ENCODE data around the gene BBC3. TPM values are rescaled to one million over a fixed set of nuclear protein-coding genes. Genes with fewer than 3 reads are reported as not detected.

BBC3 gene
- total RNA-seq, 1 experiment from 2014 or later = 9.8 TPM

- peak overlapping the region; percentile 94 for H3K4me3 Mint-ChIP-seq (ENCODE audit: low read depth, unreplicated experiment)
- CTCF ChIA-PET = interaction anchor here (1.2 to 1.6 kb wide), 4 partner anchors 18 to 162 kb away, joined by 4 to 10 read pairs (median 6); partner anchors contain the start of genes CCDC9 and DHX34
- H3K27me3 Mint-ChIP-seq (ENCODE audit: unreplicated experiment) = no peaks in the 10 kb centered on the region
- no peaks in the 10 kb centered on the region for H3K9me3 Mint-ChIP-seq (ENCODE audit: low read depth, unreplicated experiment)
- no peak for DNase-seq
- H3K27ac Mint-ChIP-seq (ENCODE audit: unreplicated experiment) = peak overlapping the region; percentile 64
- intact Hi-C loops (cut with micrococcal nuclease; ENCODE audit: unreplicated experiment) = no loop called here
- H3K4me1 Mint-ChIP-seq (ENCODE audit: low read depth, unreplicated experiment) = peaks cover 27% of the 10 kb centered on the region
- no TSS peak for BruUV-seq (replicated peaks)
- TF ChIP-seq CTCF (IDR thresholded peaks at IDR 0.05; ENCODE audit: unreplicated experiment) = no peak
- peaks cover 63% of the 10 kb centered on the region for H3K36me3 Mint-ChIP-seq (ENCODE audit: insufficient read depth, unreplicated experiment)
Observed at GRCh38 chr19:47274891-47275761, 44.1 kb upstream of the BBC3 start.

GRCh38 chr19:47274071-47274890 is 43.3 kb upstream of the BBC3 start, which contains the start of gene INAFM1:
Gene INAFM1 (plus strand): TSS chr19:47274885. CDS start chr19:47274920, 35 bp downstream.
- Mint-ChIP-seq H3K4me3 (ENCODE audit: low read depth, unreplicated experiment) (peak within 1 kb of the TSS; percentile 94), H3K36me3 (ENCODE audit: insufficient read depth, unreplicated experiment) (peaks cover 59% of the 10 kb centered on the region), H3K27me3 (ENCODE audit: unreplicated experiment) (no peaks in the 10 kb centered on the region), H3K27ac (ENCODE audit: unreplicated experiment) (peak within 1 kb of the TSS; percentile 95), H3K9me3 (ENCODE audit: low read depth, unreplicated experiment) (no peaks in the 10 kb centered on the region), H3K4me1 (ENCODE audit: low read depth, unreplicated experiment) (peaks cover 20% of the 10 kb centered on the region)
- CTCF ChIA-PET = interaction anchor here (0.6 to 1.6 kb wide), 13 partner anchors 11 to 1628 kb away, joined by 3 to 10 read pairs (median 4); partner anchors contain the start of genes CCDC9 and DHX34
- no peak for TF ChIP-seq CTCF (IDR thresholded peaks at IDR 0.05; ENCODE audit: unreplicated experiment)
- intact Hi-C loops (cut with micrococcal nuclease; ENCODE audit: unreplicated experiment) = no loop called here
- DNase-seq = peak; percentile 100
- no TSS peak for BruUV-seq (replicated peaks)

- no peaks in the 10 kb centered on the region for H3K27me3 Mint-ChIP-seq (ENCODE audit: unreplicated experiment)
- intact Hi-C loops (cut with micrococcal nuclease; ENCODE audit: unreplicated experiment) = loop anchor here (2.0 kb wide), 1 partner anchor 15 kb away; no protein-coding TSS in a partner anchor
- no peak for TF ChIP-seq CTCF (IDR thresholded peaks at IDR 0.05; ENCODE audit: unreplicated experiment)
- peak overlapping the region; percentile 95 for H3K27ac Mint-ChIP-seq (ENCODE audit: unreplicated experiment)
- peak overlapping the region; percentile 94 for H3K4me3 Mint-ChIP-seq (ENCODE audit: low read depth, unreplicated experiment)
- DNase-seq = peak; percentile 97
- H3K36me3 Mint-ChIP-seq (ENCODE audit: insufficient read depth, unreplicated experiment) = peaks cover 60% of the 10 kb centered on the region
- H3K4me1 Mint-ChIP-seq (ENCODE audit: low read depth, unreplicated experiment) = peaks cover 19% of the 10 kb centered on the region
- CTCF ChIA-PET = interaction anchor here (0.6 to 1.6 kb wide), 12 partner anchors 10 to 1628 kb away, joined by 3 to 10 read pairs (median 4); partner anchors contain the start of genes CCDC9 and DHX34
- no peaks in the 10 kb centered on the region for H3K9me3 Mint-ChIP-seq (ENCODE audit: low read depth, unreplicated experiment)
- TSS peak; percentile 94 for BruUV-seq (replicated peaks)
Observed at GRCh38 chr19:47273313-47274070, 42.5 kb upstream of the BBC3 start.
